HG02970 (cell line): Measurements from ENCODE around the gene CD80.
"Not testable (repeated sequence)": the region's sequence is repeated elsewhere in the genome, so short reads cannot be mapped to it uniquely, and the experiment has no call there.

ENCODE experiments used
- ATAC-seq: cut with Tn5 transposase; IDR thresholded peaks from one replicate; pipeline ENCODE4 v1.9.1; 2021; ENCODE audit warnings: mild to moderate bottlenecking, moderate library complexity, moderate number of reproducible peaks; ENCODE audit not compliant: unreplicated experiment, low FRiP score

CD80 gene

GRCh38 chr3:119585208-119585607 lies 25.8 kb upstream of the CD80 start:
- no peak for ATAC-seq

- ATAC-seq = no peak
Observed at GRCh38 chr3:119582178-119582577, 22.8 kb upstream of the CD80 start.

GRCh38 chr3:119580067-119580760 lies 20.8 kb upstream of the CD80 start:
- peak; percentile 42 for ATAC-seq

- ATAC-seq = peak; percentile 66
Observed at GRCh38 chr3:119579366-119580066, 20.1 kb upstream of the CD80 start, which contains the start of gene ADPRH. ADPRH (plus strand) TSS chr3:119579492; CDS start chr3:119582170, 2,678 bp downstream.

GRCh38 chr3:119575507-119575906 lies 16.1 kb upstream of the CD80 start:
- ATAC-seq = no peak

GRCh38 chr3:119571688-119572087 lies 12.3 kb upstream of the CD80 start:
- ATAC-seq = no peak

GRCh38 chr3:119571230-119571629 lies 11.8 kb upstream of the CD80 start:
- ATAC-seq = no peak

GRCh38 chr3:119570229-119570628 lies 10.8 kb upstream of the CD80 start:
- no peak for ATAC-seq

GRCh38 chr3:119569156-119569555 lies 9.7 kb upstream of the CD80 start:
- ATAC-seq = no peak

- not testable (repeated sequence) for ATAC-seq
Observed at GRCh38 chr3:119563334-119563733, 3.9 kb upstream of the CD80 start.

- ATAC-seq = peak; percentile 78
Observed at GRCh38 chr3:119562307-119562961, 3.0 kb upstream of the CD80 start.

GRCh38 chr3:119560160-119560559 lies 746 bp upstream of the CD80 start:
- no peak for ATAC-seq

- ATAC-seq = no peak
Observed at GRCh38 chr3:119558626-119559317, 642 bp downstream of the CD80 start.

GRCh38 chr3:119557877-119558269 lies 1.5 kb downstream of the CD80 start:
- ATAC-seq = no peak

- no peak for ATAC-seq
Observed at GRCh38 chr3:119557192-119557876, 2.1 kb downstream of the CD80 start.

- no peak for ATAC-seq
Observed at GRCh38 chr3:119555929-119556328, 3.5 kb downstream of the CD80 start.

GRCh38 chr3:119555309-119555735 lies 4.1 kb downstream of the CD80 start:
- no peak for ATAC-seq

- ATAC-seq = no peak
Observed at GRCh38 chr3:119553823-119554415, 5.5 kb downstream of the CD80 start.

- ATAC-seq = not testable (repeated sequence)
Observed at GRCh38 chr3:119552928-119553327, 6.5 kb downstream of the CD80 start.

- ATAC-seq = no peak
Observed at GRCh38 chr3:119551598-119551997, 7.8 kb downstream of the CD80 start.
